Astrocyte (in vitro differentiated cells and primary cell): ENCODE results near the gene CDH20. TPM values are rescaled to one million over a fixed set of nuclear protein-coding genes. Genes with fewer than 3 reads are reported as not detected.
A peak's percentile ranks its signal among the peaks of the same experiment; 100 is the strongest.

Experiments
- DNase-seq: peaks from one replicate; pipeline ENCODE4 v3.0.0-alpha.2; 2010; ENCODE audit warnings: low read depth
- FAIRE-seq: peaks from 2 replicates; lab custom pipeline; 2011; peaks lifted over from hg19 to GRCh38; lab: Jason Lieb, UNC
- H2AFZ ChIP-seq: 2 replicates; pipeline ENCODE4 v1.6.0; 2012; ENCODE audit warnings: low read depth, low read length, inconsistent platforms
- H3K27ac ChIP-seq: 2 replicates; pipeline ENCODE4 v1.5.1; 2011; ENCODE audit warnings: low read depth, low read length, inconsistent platforms
- H3K27me3 ChIP-seq: 2 replicates; pipeline ENCODE4 v1.6.0; 2011; ENCODE audit warnings: low read length, inconsistent platforms; ENCODE audit not compliant: insufficient read depth
- H3K36me3 ChIP-seq: 2 replicates; pipeline ENCODE4 v1.5.1; 2011; ENCODE audit warnings: low read length, inconsistent platforms; ENCODE audit not compliant: insufficient read depth
- H3K4me1 ChIP-seq: 2 replicates; pipeline ENCODE4 v1.5.1; 2011; ENCODE audit warnings: low read length, inconsistent platforms; ENCODE audit not compliant: insufficient read depth
- H3K4me2 ChIP-seq: 2 replicates; pipeline ENCODE4 v1.6.0; 2012; ENCODE audit warnings: low read length, inconsistent platforms
- H3K4me3 ChIP-seq: 2 replicates; pipeline ENCODE4 v1.5.1; 2011; ENCODE audit warnings: low read depth, mild to moderate bottlenecking, low read length, inconsistent platforms; ENCODE audit not compliant: insufficient read depth
- H3K79me2 ChIP-seq: 2 replicates; pipeline ENCODE4 v1.6.0; 2012; ENCODE audit warnings: mild to moderate bottlenecking, low read length, inconsistent platforms; ENCODE audit not compliant: insufficient read depth
- H3K9ac ChIP-seq: 2 replicates; pipeline ENCODE4 v1.6.0; 2012; ENCODE audit warnings: mild to moderate bottlenecking, low read length, inconsistent platforms
- H3K9me3 ChIP-seq: 2 replicates; pipeline ENCODE4 v1.5.1; 2012; ENCODE audit warnings: low read depth, mild to moderate bottlenecking, low read length, inconsistent platforms; ENCODE audit not compliant: insufficient read depth
- H4K20me1 ChIP-seq: 2 replicates; pipeline ENCODE4 v1.6.0; 2012; ENCODE audit warnings: low read length, inconsistent platforms; ENCODE audit not compliant: insufficient read depth
- H3K27ac Mint-ChIP-seq: one replicate; pipeline ENCODE4 v1.8.0; 2021; ENCODE audit warnings: mild to moderate bottlenecking, mixed read lengths; ENCODE audit not compliant: unreplicated experiment
- H3K27me3 Mint-ChIP-seq: one replicate; pipeline ENCODE4 v1.8.0; 2021; ENCODE audit warnings: low read depth, mixed read lengths; ENCODE audit not compliant: unreplicated experiment
- H3K36me3 Mint-ChIP-seq: one replicate; pipeline ENCODE4 v1.8.0; 2021; ENCODE audit warnings: low read depth, mixed read lengths; ENCODE audit not compliant: unreplicated experiment
- H3K4me1 Mint-ChIP-seq: one replicate; pipeline ENCODE4 v1.8.0; 2021; ENCODE audit warnings: low read depth, mixed read lengths; ENCODE audit not compliant: unreplicated experiment
- H3K4me3 Mint-ChIP-seq: one replicate; pipeline ENCODE4 v1.8.0; 2021; ENCODE audit warnings: mild to moderate bottlenecking, moderate library complexity, mixed read lengths; ENCODE audit not compliant: unreplicated experiment
- H3K9me3 Mint-ChIP-seq: one replicate; pipeline ENCODE4 v1.8.0; 2021; ENCODE audit warnings: mild to moderate bottlenecking, mixed read lengths; ENCODE audit not compliant: unreplicated experiment
- EZH2 ChIP-seq: IDR thresholded peaks from 2 replicates; pipeline ENCODE4 v1.6.1; 2012; ENCODE audit warnings: mild to moderate bottlenecking, low read length, inconsistent platforms; ENCODE audit not compliant: insufficient read depth
- total RNA-seq: library from RNA; stranded (reverse); gene quantifications from 2 replicates; pipeline ENCODE4 v1.2.1, GENCODE V29; 2021
- TF ChIP-seq, protein P1 (sequence below): IDR thresholded peaks from 2 replicates; pipeline ENCODE4 v1.5.1; 2011; ENCODE audit warnings: low read depth, mild to moderate bottlenecking, inconsistent platforms, low read length, moderate library complexity; ENCODE audit not compliant: insufficient read depth

Gene CDH20
- total RNA-seq, 1 donor from 2014 or later, result not detected

DNA sequence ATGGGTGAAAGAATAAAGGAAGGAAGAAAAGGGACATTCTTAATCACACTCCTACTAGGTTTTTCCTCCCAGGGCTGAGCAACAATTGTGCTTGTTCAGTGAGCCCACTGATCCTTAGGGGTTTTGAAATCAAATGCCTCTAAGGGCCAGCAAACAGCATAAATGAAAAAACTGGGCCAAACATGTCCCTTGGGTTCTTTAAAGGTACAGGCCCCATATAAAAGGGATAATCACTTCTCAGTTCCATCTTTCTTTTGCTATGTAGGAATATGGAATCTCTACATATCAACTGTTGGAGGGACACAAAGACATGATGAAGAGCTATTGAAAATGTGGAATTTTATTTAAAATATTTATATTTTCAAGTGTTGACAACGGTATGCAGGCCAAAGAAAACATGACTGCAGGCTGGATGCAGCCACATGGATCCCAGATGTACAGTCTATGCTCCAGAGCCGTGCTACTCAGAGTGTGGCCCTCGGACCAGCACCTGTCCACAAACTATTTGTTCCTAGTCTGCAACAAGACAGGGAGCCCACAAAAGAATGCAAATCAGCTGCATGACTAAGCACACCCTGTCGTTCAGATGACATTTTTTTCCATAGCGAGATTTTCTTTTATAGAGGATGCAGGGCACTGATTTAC is 110.0 kb downstream of the CDH20 start:
- Histone ChIP-seq H3K4me3 (no peak overlapping the region), H3K4me2 (no peak overlapping the region), H3K27me3 (no peaks in the 10 kb centered on the region), H3K79me2 (no peaks in the 10 kb centered on the region), H3K4me1 (no peaks in the 10 kb centered on the region), H3K36me3 (no peaks in the 10 kb centered on the region), H3K27ac (no peak overlapping the region), H2AFZ (no peak overlapping the region), H4K20me1 (no peaks in the 10 kb centered on the region), H3K9me3 (no peaks in the 10 kb centered on the region), H3K9ac (no peak overlapping the region)
- Mint-ChIP-seq H3K27ac (no peak overlapping the region), H3K9me3 (no peaks in the 10 kb centered on the region), H3K4me1 (no peaks in the 10 kb centered on the region), H3K4me3 (no peak overlapping the region), H3K36me3 (no peaks in the 10 kb centered on the region), H3K27me3 (no peaks in the 10 kb centered on the region)
- no peak for FAIRE-seq
- DNase-seq, result peak; percentile 1
- TF ChIP-seq, protein P1, sequence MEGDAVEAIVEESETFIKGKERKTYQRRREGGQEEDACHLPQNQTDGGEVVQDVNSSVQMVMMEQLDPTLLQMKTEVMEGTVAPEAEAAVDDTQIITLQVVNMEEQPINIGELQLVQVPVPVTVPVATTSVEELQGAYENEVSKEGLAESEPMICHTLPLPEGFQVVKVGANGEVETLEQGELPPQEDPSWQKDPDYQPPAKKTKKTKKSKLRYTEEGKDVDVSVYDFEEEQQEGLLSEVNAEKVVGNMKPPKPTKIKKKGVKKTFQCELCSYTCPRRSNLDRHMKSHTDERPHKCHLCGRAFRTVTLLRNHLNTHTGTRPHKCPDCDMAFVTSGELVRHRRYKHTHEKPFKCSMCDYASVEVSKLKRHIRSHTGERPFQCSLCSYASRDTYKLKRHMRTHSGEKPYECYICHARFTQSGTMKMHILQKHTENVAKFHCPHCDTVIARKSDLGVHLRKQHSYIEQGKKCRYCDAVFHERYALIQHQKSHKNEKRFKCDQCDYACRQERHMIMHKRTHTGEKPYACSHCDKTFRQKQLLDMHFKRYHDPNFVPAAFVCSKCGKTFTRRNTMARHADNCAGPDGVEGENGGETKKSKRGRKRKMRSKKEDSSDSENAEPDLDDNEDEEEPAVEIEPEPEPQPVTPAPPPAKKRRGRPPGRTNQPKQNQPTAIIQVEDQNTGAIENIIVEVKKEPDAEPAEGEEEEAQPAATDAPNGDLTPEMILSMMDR, result no peak
- no peak for TF ChIP-seq EZH2

DNA sequence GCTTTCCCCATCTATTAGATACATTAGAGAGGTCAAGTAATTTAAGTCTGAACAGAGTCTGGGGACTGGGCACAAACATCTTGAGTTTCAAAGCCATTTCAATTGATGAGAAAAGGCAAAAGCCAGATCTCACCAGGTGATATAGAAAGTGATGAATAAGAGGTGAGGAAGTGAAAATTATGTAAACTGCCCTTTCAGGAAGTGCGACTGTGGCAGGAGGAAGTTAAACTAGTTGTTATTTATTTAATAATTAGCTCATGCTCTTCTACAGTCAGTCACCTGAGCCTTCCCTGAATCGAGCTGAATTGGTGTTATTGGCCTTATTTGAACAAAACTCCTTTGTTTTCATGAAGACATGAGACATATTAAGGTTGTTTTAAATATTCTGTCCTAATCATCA is 115.1 kb downstream of the CDH20 start:
- Mint-ChIP-seq H3K27me3 (no peaks in the 10 kb centered on the region), H3K27ac (no peak overlapping the region), H3K4me1 (no peaks in the 10 kb centered on the region), H3K4me3 (no peak overlapping the region), H3K9me3 (no peaks in the 10 kb centered on the region), H3K36me3 (no peaks in the 10 kb centered on the region)
- Histone ChIP-seq H3K9me3 (no peaks in the 10 kb centered on the region), H3K9ac (no peak overlapping the region), H3K4me2 (no peak overlapping the region), H3K4me1 (no peaks in the 10 kb centered on the region), H3K79me2 (no peaks in the 10 kb centered on the region), H3K27ac (no peak overlapping the region), H3K36me3 (no peaks in the 10 kb centered on the region), H3K27me3 (no peaks in the 10 kb centered on the region), H4K20me1 (no peaks in the 10 kb centered on the region), H2AFZ (no peak overlapping the region), H3K4me3 (no peak overlapping the region)
- DNase-seq (no peak), FAIRE-seq (no peak)
- TF ChIP-seq, protein P1, result no peak
- no peak for TF ChIP-seq EZH2

DNA sequence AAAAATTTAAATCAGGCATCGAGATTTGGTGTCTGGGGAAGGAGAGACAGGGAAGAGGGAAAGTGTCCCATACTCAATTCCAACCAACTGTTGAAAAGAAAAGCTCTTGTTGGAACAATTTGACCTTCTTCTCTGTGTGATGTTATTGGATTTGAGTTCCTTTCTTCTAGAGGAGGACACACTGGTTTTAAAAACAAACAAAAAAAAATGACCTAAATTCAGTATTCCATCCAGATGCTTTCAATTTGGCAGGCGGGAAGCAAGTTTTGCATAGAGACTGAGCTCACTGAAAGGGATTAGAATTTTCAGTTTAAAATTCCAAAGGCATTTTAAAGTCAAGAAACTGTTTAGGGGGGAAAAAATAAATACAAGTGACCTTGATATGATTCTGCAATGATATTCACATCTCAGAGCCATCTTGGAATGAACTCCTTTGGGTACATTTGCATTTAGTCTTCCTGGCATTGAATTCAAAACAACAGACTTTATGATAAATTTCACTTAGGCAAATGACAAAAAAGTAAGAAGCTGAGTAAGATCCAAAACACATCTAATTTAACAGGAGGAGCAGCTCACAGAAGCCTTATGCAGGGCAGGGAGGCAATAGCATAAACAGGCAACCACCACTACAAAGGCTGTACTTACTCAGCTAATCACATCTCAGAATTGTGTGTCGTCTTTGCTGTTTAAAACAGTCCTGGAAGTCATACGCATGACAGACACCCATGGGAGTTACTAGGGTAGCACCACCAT is 126.8 kb downstream of the CDH20 start:
- Mint-ChIP-seq H3K4me3 (no peak overlapping the region), H3K27me3 (peaks cover 2% of the 10 kb centered on the region), H3K9me3 (no peaks in the 10 kb centered on the region), H3K36me3 (no peaks in the 10 kb centered on the region), H3K27ac (no peak overlapping the region), H3K4me1 (peaks cover 3% of the 10 kb centered on the region)
- Histone ChIP-seq H3K4me1 (no peaks in the 10 kb centered on the region), H3K36me3 (no peaks in the 10 kb centered on the region), H3K27ac (no peak overlapping the region), H3K79me2 (no peaks in the 10 kb centered on the region), H3K9me3 (no peaks in the 10 kb centered on the region), H3K27me3 (no peaks in the 10 kb centered on the region), H2AFZ (no peak overlapping the region), H3K4me2 (no peak overlapping the region), H3K4me3 (no peak overlapping the region), H3K9ac (no peak overlapping the region), H4K20me1 (no peaks in the 10 kb centered on the region)
- DNase-seq, result no peak
- TF ChIP-seq, protein P1, result no peak
- no peak for TF ChIP-seq EZH2
- no peak for FAIRE-seq
